Neuron (in vitro differentiated cells): ENCODE data around the gene ATP8A2.

Experiments
- H2AFZ ChIP-seq: one replicate; pipeline ENCODE4 v1.6.1; 2013; ENCODE audit warnings: low read depth, mild to moderate bottlenecking, inconsistent platforms, low read length, moderate library complexity
- H3K27me3 ChIP-seq: one replicate; pipeline ENCODE4 v1.6.1; 2013; ENCODE audit warnings: low read length; ENCODE audit not compliant: insufficient read depth
- H3K36me3 ChIP-seq: one replicate; pipeline ENCODE4 v1.6.1; 2013; ENCODE audit warnings: low read length; ENCODE audit not compliant: insufficient read depth
- H3K4me1 ChIP-seq: one replicate; pipeline ENCODE4 v1.6.1; 2013; ENCODE audit warnings: low read length; ENCODE audit not compliant: insufficient read depth
- H3K4me3 ChIP-seq: 2 replicates; pipeline ENCODE4 v1.5.1; 2013; ENCODE audit warnings: mild to moderate bottlenecking, low read length, moderate library complexity
- H3K9me3 ChIP-seq: one replicate; pipeline ENCODE4 v1.6.1; 2013; ENCODE audit warnings: low read length

Gene ATP8A2

GRCh38 chr13:25699056-25699455 is 327.3 kb downstream of the ATP8A2 start:
- H3K36me3 ChIP-seq = no peaks in the 10 kb centered on the region
- no peak overlapping the region for H3K4me3 ChIP-seq
- no peaks in the 10 kb centered on the region for H3K4me1 ChIP-seq
- H3K9me3 ChIP-seq = no peaks in the 10 kb centered on the region
- H2AFZ ChIP-seq = no peak overlapping the region
- H3K27me3 ChIP-seq = no peaks in the 10 kb centered on the region

GRCh38 chr13:25699600-25699999 is 327.8 kb downstream of the ATP8A2 start:
- Histone ChIP-seq H2AFZ (no peak overlapping the region), H3K9me3 (no peaks in the 10 kb centered on the region), H3K36me3 (no peaks in the 10 kb centered on the region), H3K4me1 (no peaks in the 10 kb centered on the region), H3K27me3 (no peaks in the 10 kb centered on the region), H3K4me3 (no peak overlapping the region)

- Histone ChIP-seq H3K9me3 (no peaks in the 10 kb centered on the region), H3K27me3 (no peaks in the 10 kb centered on the region), H2AFZ (no peak overlapping the region), H3K4me1 (no peaks in the 10 kb centered on the region), H3K36me3 (no peaks in the 10 kb centered on the region), H3K4me3 (no peak overlapping the region)
Measured at GRCh38 chr13:25701304-25701703, 329.5 kb downstream of the ATP8A2 start.

- no peaks in the 10 kb centered on the region for H3K27me3 ChIP-seq
- H3K36me3 ChIP-seq = no peaks in the 10 kb centered on the region
- H3K4me3 ChIP-seq = no peak overlapping the region
- no peaks in the 10 kb centered on the region for H3K9me3 ChIP-seq
- H2AFZ ChIP-seq = no peak overlapping the region
- H3K4me1 ChIP-seq = no peaks in the 10 kb centered on the region
Measured at GRCh38 chr13:25702386-25702785, 330.6 kb downstream of the ATP8A2 start.

GRCh38 chr13:25707726-25708125 is 336.0 kb downstream of the ATP8A2 start:
- Histone ChIP-seq H3K4me1 (no peaks in the 10 kb centered on the region), H3K4me3 (no peak overlapping the region), H3K9me3 (no peaks in the 10 kb centered on the region), H3K27me3 (no peaks in the 10 kb centered on the region), H3K36me3 (no peaks in the 10 kb centered on the region), H2AFZ (no peak overlapping the region)

GRCh38 chr13:25708268-25708667 is 336.5 kb downstream of the ATP8A2 start:
- no peaks in the 10 kb centered on the region for H3K36me3 ChIP-seq
- H3K9me3 ChIP-seq = no peaks in the 10 kb centered on the region
- no peaks in the 10 kb centered on the region for H3K4me1 ChIP-seq
- no peaks in the 10 kb centered on the region for H3K27me3 ChIP-seq
- H3K4me3 ChIP-seq = no peak overlapping the region
- H2AFZ ChIP-seq = no peak overlapping the region

- H3K36me3 ChIP-seq = no peaks in the 10 kb centered on the region
- no peak overlapping the region for H2AFZ ChIP-seq
- H3K9me3 ChIP-seq = no peaks in the 10 kb centered on the region
- no peak overlapping the region for H3K4me3 ChIP-seq
- no peaks in the 10 kb centered on the region for H3K4me1 ChIP-seq
- no peaks in the 10 kb centered on the region for H3K27me3 ChIP-seq
Measured at GRCh38 chr13:25709088-25709487, 337.3 kb downstream of the ATP8A2 start.

- Histone ChIP-seq H3K4me1 (no peaks in the 10 kb centered on the region), H3K4me3 (no peak overlapping the region), H3K36me3 (no peaks in the 10 kb centered on the region), H2AFZ (no peak overlapping the region), H3K27me3 (no peaks in the 10 kb centered on the region), H3K9me3 (no peaks in the 10 kb centered on the region)
Measured at GRCh38 chr13:25715760-25716159, 344.0 kb downstream of the ATP8A2 start.

- Histone ChIP-seq H3K4me1 (no peaks in the 10 kb centered on the region), H3K9me3 (no peaks in the 10 kb centered on the region), H3K4me3 (no peak overlapping the region), H2AFZ (no peak overlapping the region), H3K36me3 (no peaks in the 10 kb centered on the region), H3K27me3 (no peaks in the 10 kb centered on the region)
Measured at GRCh38 chr13:25717666-25718197, 346.0 kb downstream of the ATP8A2 start.

GRCh38 chr13:25719666-25720065 is 347.9 kb downstream of the ATP8A2 start:
- Histone ChIP-seq H3K4me3 (no peak overlapping the region), H3K9me3 (no peaks in the 10 kb centered on the region), H3K27me3 (no peaks in the 10 kb centered on the region), H3K36me3 (no peaks in the 10 kb centered on the region), H3K4me1 (no peaks in the 10 kb centered on the region), H2AFZ (no peak overlapping the region)

GRCh38 chr13:25722893-25723292 is 351.1 kb downstream of the ATP8A2 start:
- Histone ChIP-seq H3K9me3 (no peaks in the 10 kb centered on the region), H3K4me3 (no peak overlapping the region), H3K36me3 (no peaks in the 10 kb centered on the region), H3K27me3 (no peaks in the 10 kb centered on the region), H2AFZ (no peak overlapping the region), H3K4me1 (no peaks in the 10 kb centered on the region)

GRCh38 chr13:25725104-25725503 is 353.3 kb downstream of the ATP8A2 start:
- H3K4me1 ChIP-seq = no peaks in the 10 kb centered on the region
- H2AFZ ChIP-seq = no peak overlapping the region
- no peak overlapping the region for H3K4me3 ChIP-seq
- no peaks in the 10 kb centered on the region for H3K36me3 ChIP-seq
- no peaks in the 10 kb centered on the region for H3K27me3 ChIP-seq
- H3K9me3 ChIP-seq = no peaks in the 10 kb centered on the region

- Histone ChIP-seq H3K27me3 (no peaks in the 10 kb centered on the region), H3K4me3 (no peak overlapping the region), H2AFZ (no peak overlapping the region), H3K9me3 (no peaks in the 10 kb centered on the region), H3K4me1 (no peaks in the 10 kb centered on the region), H3K36me3 (no peaks in the 10 kb centered on the region)
Measured at GRCh38 chr13:25727250-25727649, 355.5 kb downstream of the ATP8A2 start.

- Histone ChIP-seq H3K9me3 (no peaks in the 10 kb centered on the region), H3K4me1 (no peaks in the 10 kb centered on the region), H3K36me3 (no peaks in the 10 kb centered on the region), H3K27me3 (no peaks in the 10 kb centered on the region), H3K4me3 (no peak overlapping the region), H2AFZ (no peak overlapping the region)
Measured at GRCh38 chr13:25727810-25728209, 356.0 kb downstream of the ATP8A2 start.
